Measurements from ENCODE around the gene ACAP1.
"Not testable (repeated sequence)": the region's sequence is repeated elsewhere in the genome, so short reads cannot be mapped to it uniquely, and the experiment has no call there.

Gene ACAP1

DNA sequence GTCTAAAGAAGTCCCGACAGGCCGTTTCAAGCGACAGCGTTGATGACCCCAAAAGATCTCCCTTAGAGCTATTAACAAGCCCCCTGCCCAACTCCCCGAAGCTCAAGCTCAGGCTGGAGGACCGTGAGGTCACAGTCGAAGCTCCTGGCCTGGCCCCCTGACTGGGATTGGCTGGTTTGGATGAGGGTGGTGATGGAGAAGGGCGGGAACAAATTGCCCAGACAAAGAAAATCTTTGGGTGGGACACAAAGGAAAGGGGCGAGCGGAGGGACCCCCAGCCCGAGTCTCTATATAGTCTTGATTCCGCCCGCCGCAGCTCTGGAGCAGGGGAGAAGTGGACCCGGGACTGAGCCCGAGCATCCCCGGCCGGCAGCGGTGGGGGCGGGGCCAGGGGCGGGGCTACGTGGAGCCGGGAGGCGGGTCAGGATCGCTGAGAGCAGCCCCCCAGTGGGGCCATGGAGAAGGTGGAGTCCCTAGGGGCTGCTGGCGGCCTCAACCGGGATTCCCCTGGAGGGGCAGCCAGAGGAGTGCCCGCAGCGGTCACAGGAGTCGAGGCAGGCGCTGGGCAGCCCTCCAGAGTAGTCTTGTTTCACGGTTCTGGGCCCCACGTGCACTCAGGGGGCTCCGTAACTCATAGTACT, 6.2 kb upstream of the ACAP1 start:
- Histone ChIP-seq H3K27ac (peak overlapping the region; percentile 90 to 97), H3K4me3 (peak overlapping the region; percentile 81)
- peak; percentile 91 for DNase-seq (ENCODE audit: low spot score)
- TF ChIP-seq, protein P1, sequence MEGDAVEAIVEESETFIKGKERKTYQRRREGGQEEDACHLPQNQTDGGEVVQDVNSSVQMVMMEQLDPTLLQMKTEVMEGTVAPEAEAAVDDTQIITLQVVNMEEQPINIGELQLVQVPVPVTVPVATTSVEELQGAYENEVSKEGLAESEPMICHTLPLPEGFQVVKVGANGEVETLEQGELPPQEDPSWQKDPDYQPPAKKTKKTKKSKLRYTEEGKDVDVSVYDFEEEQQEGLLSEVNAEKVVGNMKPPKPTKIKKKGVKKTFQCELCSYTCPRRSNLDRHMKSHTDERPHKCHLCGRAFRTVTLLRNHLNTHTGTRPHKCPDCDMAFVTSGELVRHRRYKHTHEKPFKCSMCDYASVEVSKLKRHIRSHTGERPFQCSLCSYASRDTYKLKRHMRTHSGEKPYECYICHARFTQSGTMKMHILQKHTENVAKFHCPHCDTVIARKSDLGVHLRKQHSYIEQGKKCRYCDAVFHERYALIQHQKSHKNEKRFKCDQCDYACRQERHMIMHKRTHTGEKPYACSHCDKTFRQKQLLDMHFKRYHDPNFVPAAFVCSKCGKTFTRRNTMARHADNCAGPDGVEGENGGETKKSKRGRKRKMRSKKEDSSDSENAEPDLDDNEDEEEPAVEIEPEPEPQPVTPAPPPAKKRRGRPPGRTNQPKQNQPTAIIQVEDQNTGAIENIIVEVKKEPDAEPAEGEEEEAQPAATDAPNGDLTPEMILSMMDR (IDR thresholded peaks at IDR 0.05): no peak

DNA sequence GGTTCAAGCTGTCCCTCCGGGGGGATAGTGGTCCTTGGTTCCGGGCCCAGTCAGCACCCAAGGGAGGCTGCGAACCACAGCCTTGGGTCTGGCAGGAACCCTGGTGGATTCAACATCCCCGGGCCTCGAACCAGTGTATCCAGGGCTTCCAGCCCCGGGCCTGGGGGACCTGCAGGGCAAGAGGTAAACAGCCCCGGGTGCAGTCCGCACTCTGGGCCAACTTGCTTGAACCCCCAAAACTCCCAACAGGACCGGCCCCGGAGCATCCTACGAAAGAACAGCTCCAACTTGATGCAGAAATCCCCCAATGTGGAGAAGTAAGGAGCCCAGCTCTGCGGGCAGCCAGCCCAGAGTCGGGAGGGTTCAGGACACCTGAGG, 5.7 kb upstream of the ACAP1 start:
- peak; percentile 79 for DNase-seq (ENCODE audit: low spot score)
- TF ChIP-seq, protein P1 (IDR thresholded peaks at IDR 0.05): no peak
- H3K27ac ChIP-seq: peak overlapping the region; percentile 90 to 97
- H3K4me3 ChIP-seq: peak overlapping the region; percentile 81

DNA sequence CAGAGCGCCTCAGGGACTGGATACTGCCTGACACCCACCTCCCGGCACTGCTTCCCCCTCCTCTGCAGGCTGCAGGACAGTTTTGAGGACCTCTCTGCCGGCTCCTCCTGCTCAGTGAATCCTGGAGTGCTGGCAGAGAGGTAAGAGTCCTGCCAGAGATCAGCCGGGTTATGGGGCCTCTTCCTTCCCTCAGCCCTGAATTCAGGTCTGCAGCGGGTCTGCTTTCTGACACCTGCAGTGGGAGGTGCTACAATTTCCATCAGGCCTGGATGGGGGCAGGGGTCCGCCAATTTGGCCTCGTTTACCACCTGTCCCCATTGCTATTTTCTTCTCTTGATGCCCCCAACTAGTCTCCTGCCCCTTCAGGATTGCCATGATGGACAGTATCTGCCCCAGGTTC, 4.2 kb upstream of the ACAP1 start:
- H3K27ac ChIP-seq: no peak overlapping the region
- TF ChIP-seq, protein P1 (IDR thresholded peaks at IDR 0.05): no peak
- no peak overlapping the region for H3K4me3 ChIP-seq
- DNase-seq (ENCODE audit: low spot score): no peak

DNA sequence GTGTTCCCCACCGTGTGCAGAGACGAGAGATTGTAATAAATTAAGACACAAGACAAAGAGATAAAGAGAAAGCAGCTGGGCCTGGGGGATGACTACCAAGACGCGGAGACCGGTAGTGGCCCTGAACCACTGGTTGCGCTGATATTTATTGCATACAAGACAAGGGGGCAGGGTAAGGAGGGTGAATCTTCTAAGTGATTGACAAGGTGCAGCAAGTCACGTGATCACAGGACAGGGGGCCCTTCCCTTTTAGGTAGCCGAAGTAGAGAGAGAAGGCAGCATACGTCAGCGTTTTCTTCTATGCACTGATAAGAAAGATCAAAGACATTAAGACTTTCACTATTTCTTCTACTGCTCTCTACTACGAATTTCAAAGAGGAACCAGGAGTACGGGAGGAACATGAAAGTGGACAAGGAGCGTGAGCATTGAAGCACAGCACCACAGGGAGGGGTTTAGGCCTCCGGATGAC, 3.7 kb upstream of the ACAP1 start:
- not testable (repeated sequence) for H3K4me3 ChIP-seq; DNase-seq (ENCODE audit: low spot score); H3K27ac ChIP-seq

GRCh38 chr17:7334938-7335538, 1.3 kb upstream of the ACAP1 start:
- H3K27ac ChIP-seq: no peak overlapping the region
- DNase-seq (ENCODE audit: low spot score): no peak
- TF ChIP-seq, protein P1 (IDR thresholded peaks at IDR 0.05): no peak
- H3K4me3 ChIP-seq: no peak overlapping the region

GRCh38 chr17:7335765-7336164, 564 bp upstream of the ACAP1 start:
- H3K27ac ChIP-seq; DNase-seq (ENCODE audit: low spot score); H3K4me3 ChIP-seq: not testable (repeated sequence)

GRCh38 chr17:7337600-7337999, 1.3 kb downstream of the ACAP1 start:
- H3K27ac ChIP-seq; H3K4me3 ChIP-seq; DNase-seq (ENCODE audit: low spot score): not testable (repeated sequence)

- no peak for DNase-seq (ENCODE audit: low spot score)
- H3K27ac ChIP-seq: no peak overlapping the region
- no peak overlapping the region for H3K4me3 ChIP-seq
- TF ChIP-seq, protein P1 (IDR thresholded peaks at IDR 0.05): no peak
Measured at GRCh38 chr17:7340179-7340578, 3.9 kb downstream of the ACAP1 start.

Measured in coronary artery (tissue), 2 donors.